GM13976 (cell line): Measurements from ENCODE around the gene HPCAL1.
"Not testable (repeated sequence)": the region's sequence is repeated elsewhere in the genome, so short reads cannot be mapped to it uniquely, and the experiment has no call there.

Experiments used
- DNase-seq: peaks from one replicate; pipeline ENCODE4 v3.0.0; 2012; ENCODE audit warnings: low spot score
- CTCF ChIP-seq: IDR thresholded peaks from 2 replicates; pipeline ENCODE4 v1.5.1; 2012; ENCODE audit warnings: borderline replicate concordance, mild to moderate bottlenecking; ENCODE audit not compliant: insufficient read depth; ENCODE audit errors: extremely low read depth, missing control alignments, control extremely low read depth
- in situ Hi-C: fragments of 300-500 bp; cut with MboI; formaldehyde crosslinking; loops from one replicate; pipeline ENCODE4 v1.12.0; 2022; ENCODE audit warnings: low sequenced_read_pairs, mixed read lengths, inconsistent platforms; ENCODE audit not compliant: unreplicated experiment

Gene HPCAL1

DNA sequence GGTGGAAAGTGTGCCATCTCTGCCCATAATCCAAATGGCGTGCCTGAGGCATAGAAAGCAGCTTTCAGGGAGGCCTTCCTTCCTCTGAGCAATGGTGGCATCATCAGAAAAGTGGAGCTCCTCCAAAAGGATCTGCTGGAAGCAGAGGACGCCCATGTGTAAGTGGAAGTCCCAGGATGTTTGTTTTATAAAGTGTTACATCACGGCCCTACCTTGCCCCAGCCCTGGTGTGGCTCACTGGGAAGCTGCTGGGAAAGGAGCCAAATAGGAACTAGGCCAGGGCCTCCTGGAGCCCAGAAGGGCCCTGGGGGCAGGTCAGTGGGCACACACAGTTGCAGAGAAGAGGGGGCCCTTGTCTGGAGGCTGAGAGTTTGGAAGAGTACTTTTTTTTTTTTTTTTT lies 149.6 kb downstream of the HPCAL1 start:
- in situ Hi-C loops, result no loop called here
- no peak for DNase-seq
- TF ChIP-seq CTCF, result no peak

- in situ Hi-C loops, result no loop called here
- TF ChIP-seq CTCF, result no peak
- DNase-seq, result no peak
These were observed 150.5 kb downstream of the HPCAL1 start for GRCh38 chr2:10452956-10453904.

DNA sequence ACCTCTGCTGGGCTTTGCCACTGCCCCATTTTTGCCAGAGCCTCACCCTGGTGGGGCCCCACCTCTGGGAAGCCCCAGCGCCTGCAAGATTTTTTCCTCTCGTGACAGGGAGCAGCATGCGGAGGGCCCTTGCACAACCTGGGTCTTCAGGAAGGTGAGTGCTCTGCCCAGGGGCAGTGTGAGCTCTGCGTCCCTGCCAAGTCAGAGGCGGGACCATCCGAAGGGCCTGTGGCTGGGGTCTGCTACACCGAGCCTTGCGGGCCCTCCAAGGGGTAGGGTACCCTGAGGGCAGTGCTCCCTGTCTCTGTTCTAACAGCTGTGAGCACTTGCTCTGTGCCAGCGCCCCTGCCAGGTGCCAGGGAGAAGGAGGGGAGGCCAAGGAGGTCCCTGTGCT lies 151.2 kb downstream of the HPCAL1 start:
- no peak for TF ChIP-seq CTCF
- in situ Hi-C loops, result no loop called here
- DNase-seq, result no peak

DNA sequence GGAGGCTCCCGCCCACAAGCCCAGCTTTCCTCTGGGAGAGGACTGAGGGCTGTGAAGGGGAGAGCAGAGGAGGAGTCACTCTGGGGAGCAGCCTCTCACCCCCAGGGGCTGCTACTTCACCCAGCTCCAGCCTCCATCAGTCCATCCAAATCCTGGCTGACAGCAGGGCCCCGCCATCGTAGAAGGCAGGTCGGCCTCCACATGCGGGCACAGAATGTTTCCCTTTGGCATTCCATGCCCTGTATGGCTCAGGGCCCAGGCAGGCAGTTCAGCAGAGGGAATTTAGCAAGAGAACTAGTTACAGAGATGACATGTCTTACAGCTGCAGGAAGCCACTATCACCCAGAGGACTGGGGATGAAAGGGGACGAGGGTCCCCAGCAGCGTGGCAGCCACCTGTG lies 151.8 kb downstream of the HPCAL1 start:
- in situ Hi-C loops, result no loop called here
- DNase-seq, result no peak
- TF ChIP-seq CTCF, result no peak

- DNase-seq, in situ Hi-C loops: not testable (repeated sequence)
These were observed 154.5 kb downstream of the HPCAL1 start for GRCh38 chr2:10457195-10457594.

DNA sequence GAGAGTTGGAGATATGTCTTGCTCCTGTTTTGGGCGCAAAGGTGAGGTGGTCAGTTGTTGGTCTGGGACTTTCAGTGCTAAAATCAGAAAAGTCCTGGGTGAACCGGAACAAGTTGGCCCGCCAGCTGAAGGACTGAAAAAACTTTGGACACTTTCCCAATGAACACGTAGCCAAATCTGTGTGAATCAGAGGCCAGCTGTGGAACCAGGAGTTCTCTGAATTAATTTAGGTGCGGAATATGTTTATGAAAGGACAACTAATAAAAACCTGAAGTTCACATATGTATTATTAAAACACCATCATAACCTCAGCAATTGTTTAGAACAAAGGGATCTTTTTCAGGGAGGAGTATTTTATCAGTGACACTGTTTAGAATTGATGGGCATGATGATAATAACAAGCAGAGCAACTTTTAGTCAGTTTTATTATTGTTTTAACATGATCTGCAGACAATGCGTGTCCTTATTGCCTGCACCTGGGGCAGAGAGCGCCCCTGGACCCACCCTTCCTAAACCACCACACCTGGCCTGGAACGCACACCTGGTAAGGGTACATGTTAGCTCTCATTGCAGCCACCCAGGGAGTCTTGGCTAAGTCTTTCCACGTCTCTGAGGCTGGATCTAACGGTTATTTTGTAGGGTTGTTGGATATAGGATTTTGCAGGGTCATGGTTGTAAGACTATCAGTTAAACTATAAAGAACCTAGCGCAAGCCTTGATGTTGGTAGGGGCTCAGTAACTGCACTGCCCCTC lies 155.3 kb downstream of the HPCAL1 start:
- in situ Hi-C loops, result no loop called here
- no peak for TF ChIP-seq CTCF
- no peak for DNase-seq

DNA sequence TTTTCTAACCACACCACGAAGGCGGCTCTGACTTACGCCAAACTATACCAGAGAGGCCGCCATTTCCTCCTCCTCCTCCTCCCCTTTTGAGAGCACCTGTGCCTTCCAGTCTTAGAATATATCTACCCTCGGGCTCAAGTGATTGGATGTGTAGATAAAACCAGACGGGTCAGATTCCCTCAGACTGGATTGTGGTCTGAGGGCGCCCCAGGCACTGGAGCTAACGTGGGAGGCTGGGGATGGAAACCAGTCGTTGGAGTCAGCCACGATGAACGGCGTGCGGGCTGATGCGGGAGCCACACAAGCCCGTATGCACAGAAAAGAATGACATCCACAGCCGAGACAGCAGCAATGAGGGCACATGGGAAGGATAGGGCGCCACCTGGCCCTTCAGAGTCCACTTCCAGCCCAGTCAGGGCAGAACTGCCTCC lies 157.7 kb downstream of the HPCAL1 start:
- DNase-seq, result no peak
- in situ Hi-C loops, result no loop called here
- TF ChIP-seq CTCF, result no peak
